ENCODE measurements around the gene TINAG. TPM values are rescaled to one million over a fixed set of nuclear protein-coding genes. Genes with fewer than 3 reads are reported as not detected.

The TINAG gene, protein sequence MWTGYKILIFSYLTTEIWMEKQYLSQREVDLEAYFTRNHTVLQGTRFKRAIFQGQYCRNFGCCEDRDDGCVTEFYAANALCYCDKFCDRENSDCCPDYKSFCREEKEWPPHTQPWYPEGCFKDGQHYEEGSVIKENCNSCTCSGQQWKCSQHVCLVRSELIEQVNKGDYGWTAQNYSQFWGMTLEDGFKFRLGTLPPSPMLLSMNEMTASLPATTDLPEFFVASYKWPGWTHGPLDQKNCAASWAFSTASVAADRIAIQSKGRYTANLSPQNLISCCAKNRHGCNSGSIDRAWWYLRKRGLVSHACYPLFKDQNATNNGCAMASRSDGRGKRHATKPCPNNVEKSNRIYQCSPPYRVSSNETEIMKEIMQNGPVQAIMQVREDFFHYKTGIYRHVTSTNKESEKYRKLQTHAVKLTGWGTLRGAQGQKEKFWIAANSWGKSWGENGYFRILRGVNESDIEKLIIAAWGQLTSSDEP
- not detected for total RNA-seq

- H3K9me3 ChIP-seq: no peaks in the 10 kb centered on the region
Measured at GRCh38 chr6:54308289-54308985, at the start of gene TINAG. Gene TINAG (plus strand): TSS chr6:54308441. CDS start chr6:54308551, 110 bp downstream.

DNA sequence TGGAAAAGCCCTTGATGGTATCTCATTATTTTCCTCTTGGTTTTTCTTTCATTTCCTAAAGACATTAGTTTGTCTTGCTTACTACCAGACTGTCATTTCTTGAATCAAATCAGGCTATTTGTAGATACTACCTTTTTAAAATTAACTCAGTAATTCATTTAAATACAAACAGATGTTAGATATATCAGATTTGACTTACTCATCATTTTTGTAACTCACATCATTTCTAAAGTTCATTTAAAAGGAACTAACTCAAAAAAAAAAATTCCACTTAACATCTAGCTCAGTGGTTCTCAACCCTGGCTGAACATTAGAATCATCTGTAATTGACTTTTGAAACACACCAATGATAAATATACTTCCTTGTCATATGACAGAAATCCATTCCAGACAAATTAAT is 48.2 kb upstream of the TINAG start:
- Histone ChIP-seq H3K4me1 (no peaks in the 10 kb centered on the region), H3K27me3 (no peaks in the 10 kb centered on the region), H3K9me3 (no peaks in the 10 kb centered on the region), H3K36me3 (no peaks in the 10 kb centered on the region), H3K27ac (no peak overlapping the region), H3K4me3 (no peak overlapping the region)
- no peak for DNase-seq (ENCODE audit: low spot score in 2 of 2)
- TF ChIP-seq POLR2AphosphoS5 (IDR thresholded peaks at IDR 0.05): no peak

More at GRCh38 chr6:54308289-54308985, at the start of gene TINAG:
- no peaks in the 10 kb centered on the region for H3K36me3 ChIP-seq
- H3K4me1 ChIP-seq: no peaks in the 10 kb centered on the region
- DNase-seq (ENCODE audit: low spot score in 2 of 2): no peak
- WGBS: 82% methylated on average over 10 of the region's 10 CpGs
- TF ChIP-seq POLR2AphosphoS5 (IDR thresholded peaks at IDR 0.05) (no peak), EP300 (IDR thresholded peaks at IDR 0.05) (no peak), POLR2A (IDR thresholded peaks at IDR 0.05) (no peak), CTCF (IDR thresholded peaks at IDR 0.05) (no peak)
- H3K4me3 ChIP-seq: no peak within 1 kb of the TSS
- H3K27me3 ChIP-seq: no peaks in the 10 kb centered on the region
- H3K27ac ChIP-seq: no peak within 1 kb of the TSS

DNA sequence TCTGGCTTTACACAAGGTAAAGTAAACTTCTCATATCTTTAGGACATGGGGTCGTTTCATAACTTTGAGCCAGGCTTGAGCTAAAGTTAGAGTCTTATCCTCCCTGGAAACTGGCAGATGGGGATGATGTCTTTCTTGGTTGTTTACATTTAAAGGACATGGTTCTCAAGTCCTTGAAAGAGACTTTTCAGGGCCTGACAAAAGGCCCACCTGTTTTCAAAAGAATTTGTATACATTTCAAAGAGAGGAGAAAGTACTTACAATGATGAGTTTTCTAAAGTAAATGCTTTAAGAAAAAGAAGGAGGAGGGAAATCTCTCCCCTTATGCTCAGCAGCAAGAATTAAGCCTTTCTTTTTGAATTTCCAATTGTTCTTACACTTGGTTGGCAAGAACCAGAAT is 45.7 kb upstream of the TINAG start:
- no peak overlapping the region for H3K27ac ChIP-seq
- TF ChIP-seq POLR2A (IDR thresholded peaks at IDR 0.05) (no peak), CTCF (IDR thresholded peaks at IDR 0.05) (no peak), POLR2AphosphoS5 (IDR thresholded peaks at IDR 0.05) (no peak), EP300 (IDR thresholded peaks at IDR 0.05) (no peak)

GRCh38 chr6:54262971-54263370 is 45.3 kb upstream of the TINAG start:
- Histone ChIP-seq H3K27ac (no peak overlapping the region), H3K9me3 (no peaks in the 10 kb centered on the region), H3K4me1 (no peaks in the 10 kb centered on the region), H3K27me3 (no peaks in the 10 kb centered on the region), H3K36me3 (no peaks in the 10 kb centered on the region), H3K4me3 (no peak overlapping the region)
- DNase-seq (ENCODE audit: low spot score in 2 of 2): no peak
- TF ChIP-seq EP300 (IDR thresholded peaks at IDR 0.05): no peak
- no peak for TF ChIP-seq CTCF (IDR thresholded peaks at IDR 0.05)
- TF ChIP-seq POLR2AphosphoS5 (IDR thresholded peaks at IDR 0.05): no peak
- TF ChIP-seq POLR2A (IDR thresholded peaks at IDR 0.05): no peak
- WGBS: 58% methylated on average over 2 of the region's 2 CpGs

More for the DNA sequence above, 45.7 kb upstream of the TINAG start:
- no peaks in the 10 kb centered on the region for H3K4me1 ChIP-seq
- no peaks in the 10 kb centered on the region for H3K27me3 ChIP-seq
- no peak for DNase-seq (ENCODE audit: low spot score in 2 of 2)
- no peak overlapping the region for H3K4me3 ChIP-seq
- no peaks in the 10 kb centered on the region for H3K36me3 ChIP-seq
- WGBS: 54% methylated on average over 1 of the region's 1 CpG
- H3K9me3 ChIP-seq: no peaks in the 10 kb centered on the region

GRCh38 chr6:54264581-54265272 is 43.5 kb upstream of the TINAG start:
- TF ChIP-seq POLR2AphosphoS5 (IDR thresholded peaks at IDR 0.05): no peak
- no peak for TF ChIP-seq EP300 (IDR thresholded peaks at IDR 0.05)
- TF ChIP-seq CTCF (IDR thresholded peaks at IDR 0.05): no peak
- no peak for TF ChIP-seq POLR2A (IDR thresholded peaks at IDR 0.05)
- WGBS: 91% methylated on average over 4 of the region's 4 CpGs

More at GRCh38 chr6:54264581-54265272, 43.5 kb upstream of the TINAG start:
- no peaks in the 10 kb centered on the region for H3K9me3 ChIP-seq
- H3K27ac ChIP-seq: no peak overlapping the region
- no peaks in the 10 kb centered on the region for H3K36me3 ChIP-seq
- DNase-seq (ENCODE audit: low spot score in 2 of 2): no peak
- no peaks in the 10 kb centered on the region for H3K27me3 ChIP-seq
- no peaks in the 10 kb centered on the region for H3K4me1 ChIP-seq
- H3K4me3 ChIP-seq: no peak overlapping the region

All from suprapubic skin (tissue), 4 donors.